Skeletal muscle satellite cell (primary cell): Measurements from ENCODE around the gene IGFBP5.

Source experiments
- H3K27me3 ChIP-seq: 2 replicates; pipeline ENCODE4 v1.7.0; 2013; ENCODE audit warnings: low read length; ENCODE audit not compliant: control insufficient read depth, insufficient read depth
- H3K36me3 ChIP-seq: 2 replicates; pipeline ENCODE4 v1.7.0; 2013; ENCODE audit warnings: mild to moderate bottlenecking, control low read depth, low read length; ENCODE audit not compliant: insufficient read depth
- H3K4me1 ChIP-seq: 2 replicates; pipeline ENCODE4 v1.7.0; 2013; ENCODE audit warnings: low read length; ENCODE audit not compliant: control insufficient read depth, insufficient read depth
- H3K4me2 ChIP-seq: 2 replicates; pipeline ENCODE4 v1.7.0; 2013; ENCODE audit warnings: mild to moderate bottlenecking, low read length
- H3K4me3 ChIP-seq: 2 replicates; pipeline ENCODE4 v1.7.0; 2013; ENCODE audit warnings: low read length
- H3K9ac ChIP-seq: 2 replicates; pipeline ENCODE4 v1.7.0; 2013; ENCODE audit warnings: mild to moderate bottlenecking, low read depth, low read length, moderate library complexity
- H3K9me3 ChIP-seq: replicated peaks from 2 replicates; pipeline ENCODE4 v1.7.0; 2013; ENCODE audit warnings: mild to moderate bottlenecking, control low read depth, low read length

IGFBP5 gene

DNA sequence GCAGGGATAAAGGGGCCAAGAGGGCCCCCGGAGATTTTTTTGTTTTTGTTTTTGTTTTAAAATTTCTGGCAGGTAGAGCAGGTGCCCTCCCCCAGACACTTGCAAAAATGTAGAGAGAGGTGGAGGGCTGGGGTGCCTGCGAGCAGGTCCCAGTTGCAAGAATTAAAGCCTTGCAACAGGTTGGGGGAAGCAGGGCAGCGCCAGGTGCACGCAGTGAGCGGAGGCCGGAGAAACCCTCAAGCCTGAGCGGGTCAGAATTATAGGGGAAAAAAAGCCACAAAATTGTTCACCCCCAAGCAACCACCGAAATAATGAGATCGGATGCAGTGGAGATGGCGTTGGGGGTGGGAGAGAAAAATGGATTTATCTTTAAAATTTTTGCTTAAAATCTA lies 527 bp downstream of the IGFBP5 start:
- H3K4me3 ChIP-seq: peak overlapping the region; percentile 67
- no peaks in the 10 kb centered on the region for H3K9me3 ChIP-seq
- no peaks in the 10 kb centered on the region for H3K36me3 ChIP-seq
- peaks cover 60% of the 10 kb centered on the region for H3K27me3 ChIP-seq
- no peak overlapping the region for H3K9ac ChIP-seq
- H3K4me1 ChIP-seq: peaks cover 44% of the 10 kb centered on the region
- H3K4me2 ChIP-seq: peak overlapping the region; percentile 94

DNA sequence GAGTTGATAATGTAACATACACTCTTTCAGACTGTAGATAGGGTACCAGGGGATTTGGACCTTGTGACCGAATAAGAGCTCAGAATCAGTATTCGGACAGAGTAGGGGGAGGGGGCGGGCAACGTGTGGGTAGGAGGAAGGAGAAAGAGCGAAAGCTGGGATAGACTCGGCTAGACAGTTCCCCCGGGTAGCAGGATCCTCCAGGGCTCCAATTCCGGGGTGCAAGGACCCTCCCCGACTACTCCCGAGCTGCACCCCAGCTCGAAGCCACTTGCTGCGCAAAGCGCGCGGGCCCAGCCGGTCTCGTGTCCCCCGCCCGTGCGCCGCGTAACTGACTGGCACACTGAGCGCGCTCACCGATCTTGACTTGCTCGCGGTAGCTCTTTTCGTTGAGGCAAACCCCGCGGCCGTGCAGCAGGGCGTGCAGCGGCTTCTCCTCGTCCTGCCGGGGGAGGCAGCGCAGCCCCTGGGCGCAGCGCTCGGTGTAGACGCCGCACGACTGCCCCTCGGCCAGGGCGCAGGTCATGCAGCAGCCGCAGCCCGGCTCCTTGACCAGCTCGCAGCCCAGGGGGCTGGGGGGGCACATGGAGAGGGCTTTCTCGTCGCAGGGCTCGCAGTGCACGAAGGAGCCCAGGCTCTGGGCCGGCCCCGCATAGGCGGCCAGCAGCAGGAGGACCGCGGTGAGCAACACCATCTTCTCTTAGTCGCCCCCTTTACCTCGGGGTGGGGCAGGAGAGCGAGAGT lies 1.1 kb downstream of the IGFBP5 start:
- Histone ChIP-seq H3K9ac (peak overlapping the region; percentile 27), H3K4me2 (peak overlapping the region; percentile 94), H3K9me3 (no peaks in the 10 kb centered on the region), H3K4me1 (peaks cover 44% of the 10 kb centered on the region), H3K36me3 (no peaks in the 10 kb centered on the region), H3K27me3 (peaks cover 65% of the 10 kb centered on the region), H3K4me3 (peak overlapping the region; percentile 67)

DNA sequence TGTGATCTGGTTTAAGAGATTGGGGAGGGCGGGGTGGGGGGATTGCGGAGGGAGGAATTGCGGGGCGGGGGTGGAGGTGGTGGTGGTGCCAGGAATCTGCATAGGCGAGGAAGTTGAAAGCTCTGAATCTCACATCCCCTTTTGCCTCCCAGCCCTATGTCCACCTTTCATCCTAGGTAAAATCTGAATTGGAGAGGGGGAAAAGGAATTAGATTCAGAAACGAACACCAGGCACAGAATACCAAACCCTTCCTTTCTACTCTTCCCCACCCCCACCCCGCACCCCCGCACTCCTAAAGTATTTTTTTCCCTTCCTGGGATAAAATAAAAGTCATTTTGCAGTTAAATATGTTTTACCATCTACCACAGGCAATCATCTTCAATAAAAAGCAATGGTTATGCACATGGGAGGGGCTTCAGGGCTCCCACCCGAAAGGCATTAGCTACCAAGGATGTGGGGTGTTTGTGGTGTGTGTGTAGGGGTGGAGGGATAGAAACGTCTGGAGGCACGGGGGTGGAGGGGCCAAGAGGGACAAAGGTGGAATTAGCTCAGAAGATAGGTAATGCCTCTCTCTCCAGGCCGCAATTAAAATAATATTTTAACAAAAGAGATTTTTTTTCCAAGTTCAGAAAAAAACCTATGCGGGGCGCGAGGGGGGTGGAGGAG lies 1.8 kb downstream of the IGFBP5 start:
- Histone ChIP-seq H3K9me3 (no peaks in the 10 kb centered on the region), H3K4me1 (peaks cover 44% of the 10 kb centered on the region), H3K4me3 (peak overlapping the region; percentile 67), H3K9ac (no peak overlapping the region), H3K4me2 (peak overlapping the region; percentile 94), H3K27me3 (peaks cover 72% of the 10 kb centered on the region), H3K36me3 (no peaks in the 10 kb centered on the region)

DNA sequence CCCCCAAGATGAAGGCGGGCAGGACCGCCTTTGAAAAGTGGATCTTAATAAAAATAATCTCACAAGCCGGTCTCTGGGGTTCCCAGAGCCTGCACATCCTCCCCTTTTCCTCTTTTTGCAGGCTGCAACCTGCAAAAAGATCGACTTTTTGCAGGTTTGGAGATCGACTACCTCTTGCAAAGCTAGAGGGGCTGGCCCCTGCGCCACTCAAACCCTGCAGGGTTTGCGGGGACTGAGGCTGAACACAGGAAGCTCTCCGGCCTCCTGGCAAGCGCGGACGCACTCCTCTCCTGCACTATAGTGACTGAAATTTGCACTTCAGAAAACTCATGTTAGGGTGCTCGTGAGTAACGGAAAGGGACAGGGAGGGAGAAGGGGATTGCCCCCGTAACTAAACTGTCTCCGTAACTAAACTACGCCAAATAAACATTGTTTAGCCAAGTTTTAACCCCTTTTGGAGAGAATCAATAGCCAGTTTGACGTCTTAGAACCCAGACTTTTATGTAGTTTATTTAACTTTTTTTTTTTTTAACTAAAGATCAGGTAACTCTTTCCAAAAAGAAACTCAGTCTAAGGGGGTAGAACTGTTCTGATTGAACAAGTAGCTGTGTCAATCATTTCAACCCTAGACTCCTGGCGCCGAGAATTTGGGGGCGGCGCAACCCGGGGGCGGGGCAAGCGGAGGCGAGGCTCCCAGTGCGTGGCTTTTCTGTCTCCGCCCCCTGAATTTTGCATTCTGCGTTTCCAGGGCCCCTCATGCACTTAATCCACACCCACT lies 2.5 kb downstream of the IGFBP5 start:
- Histone ChIP-seq H3K4me1 (peaks cover 44% of the 10 kb centered on the region), H3K36me3 (no peaks in the 10 kb centered on the region), H3K4me3 (peak overlapping the region; percentile 67), H3K4me2 (peak overlapping the region; percentile 87), H3K27me3 (peaks cover 67% of the 10 kb centered on the region), H3K9ac (peak overlapping the region; percentile 46), H3K9me3 (no peaks in the 10 kb centered on the region)

DNA sequence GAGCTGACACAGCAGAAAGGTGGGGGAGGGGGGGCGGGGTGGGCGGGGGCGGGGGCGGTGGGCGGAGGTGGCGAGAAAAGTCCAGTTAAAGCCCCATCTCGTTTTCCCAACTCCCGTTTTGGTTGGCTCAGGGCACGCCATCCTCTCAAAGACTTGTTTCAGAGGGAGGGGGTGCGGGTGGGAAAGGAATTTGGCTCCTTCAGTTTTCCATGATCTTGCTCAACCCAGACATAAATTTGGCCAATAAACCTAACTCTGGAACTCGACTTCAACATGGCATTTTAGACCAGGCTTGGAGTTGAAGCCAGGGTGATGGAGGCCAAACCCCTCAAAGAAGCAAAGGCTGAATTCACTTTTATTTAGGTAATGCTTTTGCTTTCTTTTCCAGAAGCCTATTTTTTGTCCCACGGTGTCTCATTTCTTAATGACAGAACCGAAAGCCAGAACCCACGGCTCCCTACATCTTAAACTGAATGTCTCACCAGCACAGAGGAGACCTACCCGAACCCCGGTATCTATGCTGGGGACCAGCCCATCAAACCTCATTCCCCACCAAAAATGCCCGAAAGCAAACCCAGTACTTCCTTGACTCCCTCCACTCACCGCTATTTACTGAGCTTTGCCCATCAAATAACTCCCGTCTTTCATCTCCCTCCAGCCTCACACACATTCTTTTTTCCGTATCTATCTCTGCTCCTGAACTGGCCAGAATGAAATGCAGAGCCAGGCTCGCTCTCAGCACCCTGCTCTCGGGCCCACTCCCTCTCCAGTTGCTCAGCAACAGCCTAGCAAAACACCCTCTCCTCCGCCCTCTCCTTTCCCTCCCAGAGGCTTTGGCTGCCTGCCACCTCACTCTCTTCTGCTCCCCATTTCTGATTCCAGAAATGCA lies 4.3 kb downstream of the IGFBP5 start:
- Histone ChIP-seq H3K9me3 (no peaks in the 10 kb centered on the region), H3K9ac (no peak overlapping the region), H3K36me3 (no peaks in the 10 kb centered on the region), H3K4me3 (peak overlapping the region; percentile 61), H3K27me3 (peaks cover 76% of the 10 kb centered on the region), H3K4me1 (peaks cover 44% of the 10 kb centered on the region), H3K4me2 (peak overlapping the region; percentile 75)

DNA sequence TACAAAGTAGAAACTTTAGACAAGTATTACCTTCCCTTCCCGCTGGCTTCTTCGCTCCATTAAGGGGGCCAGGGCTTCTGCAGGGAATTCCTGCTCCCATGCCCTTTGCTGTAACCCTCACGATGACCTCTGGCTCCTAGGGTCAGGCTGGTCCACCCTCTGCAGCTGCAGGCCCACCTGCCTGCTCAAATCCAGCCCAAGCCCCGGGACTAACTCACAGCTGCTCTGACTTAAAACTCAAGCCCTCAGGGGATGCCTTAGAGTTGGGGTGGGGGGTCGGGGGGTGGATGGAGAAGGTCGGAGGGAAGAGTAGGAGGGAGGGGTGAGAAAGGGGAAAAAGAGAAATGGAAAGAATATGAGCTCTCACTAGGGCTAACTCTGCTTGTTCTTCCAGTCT lies 4.9 kb downstream of the IGFBP5 start:
- Histone ChIP-seq H3K4me2 (no peak overlapping the region), H3K4me3 (no peak overlapping the region), H3K9ac (no peak overlapping the region), H3K9me3 (no peaks in the 10 kb centered on the region), H3K4me1 (peaks cover 41% of the 10 kb centered on the region), H3K36me3 (no peaks in the 10 kb centered on the region), H3K27me3 (peaks cover 78% of the 10 kb centered on the region)

DNA sequence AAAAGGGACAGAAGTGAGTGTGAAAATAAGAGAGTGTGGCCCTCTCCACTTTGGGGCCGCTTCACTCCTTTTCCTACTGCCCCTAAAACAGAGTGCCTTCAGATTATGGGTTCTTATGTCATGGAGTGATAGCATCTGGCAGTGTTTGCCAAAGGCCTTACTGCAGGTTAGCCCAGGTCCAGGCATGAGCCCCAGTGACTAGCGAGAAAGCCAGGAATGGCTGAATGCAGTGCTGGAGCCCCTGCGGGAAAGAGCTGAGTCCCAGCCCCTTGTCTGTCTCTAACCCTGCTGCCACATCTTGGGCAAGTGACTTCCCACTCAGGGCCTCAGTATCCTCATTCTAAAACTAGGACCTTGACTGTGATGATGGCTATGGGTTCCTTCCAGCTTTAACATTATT lies 6.0 kb downstream of the IGFBP5 start:
- peaks cover 70% of the 10 kb centered on the region for H3K27me3 ChIP-seq
- peaks cover 31% of the 10 kb centered on the region for H3K4me1 ChIP-seq
- H3K4me2 ChIP-seq: no peak overlapping the region
- no peak overlapping the region for H3K4me3 ChIP-seq
- H3K9me3 ChIP-seq: no peaks in the 10 kb centered on the region
- H3K36me3 ChIP-seq: no peaks in the 10 kb centered on the region
- no peak overlapping the region for H3K9ac ChIP-seq

DNA sequence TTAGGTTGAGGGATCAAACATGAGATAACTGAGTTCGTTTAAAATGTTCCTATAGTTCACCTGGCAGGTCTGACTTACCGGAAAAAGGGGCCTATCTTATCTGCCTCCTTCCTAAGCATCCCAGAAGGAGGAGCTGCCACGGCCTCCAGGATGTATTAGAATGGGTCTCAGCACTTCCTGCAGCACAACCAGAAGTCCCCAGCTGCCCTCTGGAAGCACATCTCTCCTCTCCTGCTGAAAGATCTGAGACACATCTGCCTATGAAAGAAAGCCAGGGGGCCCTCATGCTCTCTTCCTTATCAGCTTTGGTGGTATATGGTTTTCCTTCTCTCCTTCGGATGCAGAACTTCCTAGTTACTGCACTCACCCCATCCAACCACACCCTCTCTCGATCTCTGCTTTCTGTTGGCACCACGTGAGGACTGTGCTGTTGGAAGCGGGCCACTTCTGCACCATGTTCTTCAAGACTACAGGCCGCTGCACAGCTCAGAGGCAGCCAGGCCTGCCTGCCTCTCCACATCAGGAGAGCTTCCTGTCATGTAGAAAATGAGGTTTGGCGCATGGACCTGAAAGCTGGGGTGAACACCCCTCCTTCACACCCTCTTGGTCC lies 6.5 kb downstream of the IGFBP5 start:
- Histone ChIP-seq H3K36me3 (no peaks in the 10 kb centered on the region), H3K4me2 (no peak overlapping the region), H3K9ac (no peak overlapping the region), H3K4me1 (peaks cover 31% of the 10 kb centered on the region), H3K4me3 (no peak overlapping the region), H3K27me3 (peaks cover 67% of the 10 kb centered on the region), H3K9me3 (no peaks in the 10 kb centered on the region)

DNA sequence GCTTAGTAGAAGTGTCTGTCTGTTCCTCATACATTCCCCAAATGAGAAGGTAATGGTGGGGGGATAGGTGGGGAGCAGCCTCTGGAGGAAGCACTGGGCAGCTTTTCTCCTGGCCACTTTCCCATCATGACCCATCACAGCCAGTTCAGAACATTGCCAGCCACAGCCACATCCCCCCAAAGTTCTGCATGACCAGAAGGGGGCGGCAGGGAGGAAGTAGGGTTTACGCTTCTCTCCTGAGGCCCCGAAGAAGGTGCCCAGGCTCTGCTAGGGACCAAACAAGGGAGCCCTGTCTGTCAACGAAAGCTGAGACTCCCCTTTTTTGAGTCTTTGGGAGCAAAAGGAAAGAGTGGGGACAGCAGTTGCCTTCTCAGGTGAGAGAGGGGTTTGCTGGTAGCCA lies 7.7 kb downstream of the IGFBP5 start:
- Histone ChIP-seq H3K4me1 (peaks cover 28% of the 10 kb centered on the region), H3K9ac (no peak overlapping the region), H3K4me3 (no peak overlapping the region), H3K27me3 (peaks cover 65% of the 10 kb centered on the region), H3K4me2 (no peak overlapping the region), H3K9me3 (no peaks in the 10 kb centered on the region), H3K36me3 (no peaks in the 10 kb centered on the region)

DNA sequence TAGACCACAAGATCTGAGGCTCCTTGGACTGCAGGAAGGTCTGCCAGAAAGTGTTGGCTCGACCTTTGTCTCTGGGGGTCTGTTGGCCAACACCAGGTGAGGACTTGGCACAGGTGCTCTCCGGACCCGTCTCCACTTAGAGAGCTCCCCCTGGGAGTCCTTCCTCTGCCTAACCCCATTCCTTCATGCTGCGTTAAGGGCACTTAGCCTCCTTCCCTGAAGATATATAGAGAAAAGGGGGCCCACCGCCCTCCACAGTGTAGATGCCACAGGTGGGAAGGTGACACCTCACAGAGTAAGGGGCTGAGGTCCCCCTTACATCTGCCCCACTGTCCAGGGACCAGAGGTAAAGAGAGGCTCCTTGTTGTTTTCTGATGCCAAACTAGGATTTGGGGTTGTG lies 8.2 kb downstream of the IGFBP5 start:
- no peak overlapping the region for H3K9ac ChIP-seq
- peaks cover 25% of the 10 kb centered on the region for H3K4me1 ChIP-seq
- H3K4me2 ChIP-seq: no peak overlapping the region
- peaks cover 60% of the 10 kb centered on the region for H3K27me3 ChIP-seq
- no peaks in the 10 kb centered on the region for H3K36me3 ChIP-seq
- no peak overlapping the region for H3K4me3 ChIP-seq
- no peaks in the 10 kb centered on the region for H3K9me3 ChIP-seq
